COLO668 (cell line): ENCODE data around the gene TKTL1.
"Not testable (repeated sequence)": the region's sequence is repeated elsewhere in the genome, so short reads cannot be mapped to it uniquely, and the experiment has no call there.

Source experiments
- DNase-seq: peaks from one replicate; lab custom pipeline; 2025; ENCODE audit not compliant: unreplicated experiment; lab: John Stamatoyannopoulos, UW

TKTL1 gene

GRCh38 chrX:154341399-154342298 lies 46.1 kb downstream of the TKTL1 start:
- not testable (repeated sequence) for DNase-seq

DNA sequence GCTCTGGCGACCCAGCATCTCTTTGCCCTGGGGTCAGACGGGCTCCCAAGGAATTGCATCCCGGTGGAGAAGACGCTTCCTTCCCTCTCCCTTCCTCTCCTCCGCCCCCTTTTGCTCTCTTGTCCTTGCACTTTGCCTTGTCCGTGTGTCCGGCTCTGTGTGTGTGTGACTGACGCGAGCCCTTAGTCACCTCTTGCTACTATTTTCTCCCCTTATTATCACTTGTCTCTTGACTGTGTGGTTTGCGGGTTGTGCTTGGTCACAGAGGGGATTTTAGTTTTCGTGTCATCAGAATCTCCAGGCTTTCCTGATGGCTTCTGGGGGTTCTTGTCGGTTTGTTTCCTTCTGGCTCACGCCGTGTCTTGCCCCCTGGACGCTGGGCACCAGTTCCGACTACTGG lies 47.5 kb downstream of the TKTL1 start:
- not testable (repeated sequence) for DNase-seq

GRCh38 chrX:154343620-154344019 lies 48.0 kb downstream of the TKTL1 start:
- not testable (repeated sequence) for DNase-seq

DNA sequence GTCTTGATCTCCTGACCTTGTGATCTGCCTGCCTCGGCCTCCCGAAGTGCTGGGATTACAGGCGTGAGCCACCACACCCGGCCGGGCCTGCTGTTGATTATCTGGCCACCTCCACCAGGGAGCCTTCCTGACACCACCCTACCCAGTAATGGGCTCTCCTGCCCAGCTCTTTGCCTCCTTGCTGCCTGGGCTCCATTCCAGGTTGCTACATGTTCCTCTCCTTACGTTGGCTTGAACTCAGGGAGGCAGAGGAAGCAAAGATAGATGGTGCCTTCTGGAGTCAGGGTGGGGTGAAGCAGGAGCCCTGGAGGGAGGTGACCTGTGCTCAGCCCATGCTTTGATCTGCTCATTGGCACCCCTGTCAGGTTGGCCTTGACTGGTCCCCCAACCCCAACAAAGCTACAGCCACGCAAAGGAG lies 52.5 kb downstream of the TKTL1 start:
- DNase-seq, result no peak

DNA sequence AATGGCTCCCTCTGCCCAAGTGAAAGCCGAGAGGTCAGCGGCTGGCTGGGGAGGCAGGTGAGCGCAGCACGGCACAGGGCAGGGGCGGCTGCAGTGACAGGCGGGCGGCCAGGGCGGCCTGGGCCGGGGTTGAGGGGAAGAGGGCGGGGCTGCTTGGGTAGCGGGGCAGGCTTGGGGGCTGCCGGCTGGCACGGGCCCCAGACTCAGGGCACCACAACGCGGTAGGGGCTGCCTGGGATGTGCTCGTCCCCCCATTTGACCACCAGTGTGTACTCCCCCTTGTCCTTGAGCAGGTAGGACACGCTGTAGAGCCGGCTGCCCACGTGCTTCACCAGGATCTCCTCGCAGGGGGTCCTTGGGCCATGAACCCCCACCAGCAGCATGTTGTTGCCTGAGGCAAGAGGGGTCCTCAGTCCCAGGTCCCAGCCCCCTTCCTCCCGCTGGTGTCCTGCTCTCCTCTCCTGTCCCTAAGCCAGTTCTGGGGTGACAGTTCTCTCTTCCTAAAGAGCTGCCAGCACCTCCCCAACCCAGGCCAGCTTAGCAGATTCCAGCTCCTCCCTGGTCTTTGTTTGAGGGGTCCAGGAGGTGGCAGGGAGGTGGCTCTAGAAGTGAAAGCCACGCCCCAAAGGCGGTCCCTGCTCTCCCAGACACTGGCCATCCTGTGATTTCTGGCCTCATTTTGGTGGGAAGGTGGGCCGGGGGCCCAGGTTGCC lies 53.2 kb downstream of the TKTL1 start:
- DNase-seq, result no peak

DNA sequence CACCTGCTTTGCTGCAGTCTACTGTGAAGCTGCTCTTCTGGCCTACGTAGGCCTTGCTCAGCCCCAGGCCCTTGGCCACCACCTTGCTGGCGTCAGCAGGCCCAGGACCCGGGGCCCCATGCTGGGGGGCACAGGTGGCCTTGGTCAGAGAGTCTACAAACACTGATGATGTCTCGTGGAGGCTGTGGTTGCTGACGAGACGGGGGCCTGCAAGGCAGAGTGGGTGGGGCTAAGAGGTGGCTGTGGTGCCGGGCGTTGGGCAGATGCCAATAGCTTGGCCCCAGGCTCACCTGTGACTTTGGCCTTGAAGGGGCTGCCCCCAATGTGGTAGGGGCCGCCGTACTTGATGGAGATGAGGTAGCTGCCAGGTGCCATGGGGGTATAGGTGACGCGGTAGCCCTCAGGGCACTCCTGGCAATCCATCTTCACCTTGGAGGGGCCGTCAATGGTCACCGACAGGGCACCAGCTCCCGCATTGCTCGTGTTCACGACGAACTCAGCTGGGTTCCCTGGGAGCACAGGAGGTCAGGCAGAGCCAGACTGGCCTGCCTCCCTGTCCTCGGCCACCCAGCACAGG lies 53.9 kb downstream of the TKTL1 start:
- DNase-seq, result no peak

DNA sequence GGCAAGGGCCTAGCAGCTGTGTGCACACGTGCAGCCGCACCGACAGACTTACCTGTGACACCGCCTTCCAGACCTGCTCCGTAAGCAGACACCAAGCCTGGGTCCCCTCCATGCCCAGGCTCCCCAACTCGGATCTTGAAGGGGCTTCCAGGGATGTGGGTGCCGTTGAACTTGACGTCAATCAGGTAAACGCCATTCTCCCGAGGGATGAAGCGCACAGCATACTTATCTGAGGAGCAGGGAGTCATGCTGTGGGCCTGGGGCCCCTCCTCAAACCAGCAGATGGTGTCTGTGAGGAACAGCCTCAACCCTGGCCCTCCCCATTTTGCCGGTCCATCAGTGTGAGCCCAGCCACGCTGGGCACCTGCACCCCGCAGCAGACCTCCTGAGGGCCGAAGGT lies 54.4 kb downstream of the TKTL1 start:
- no peak for DNase-seq

GRCh38 chrX:154350429-154351182 lies 55.0 kb downstream of the TKTL1 start:
- DNase-seq, result no peak

GRCh38 chrX:154351183-154352011 lies 55.8 kb downstream of the TKTL1 start:
- DNase-seq, result no peak

DNA sequence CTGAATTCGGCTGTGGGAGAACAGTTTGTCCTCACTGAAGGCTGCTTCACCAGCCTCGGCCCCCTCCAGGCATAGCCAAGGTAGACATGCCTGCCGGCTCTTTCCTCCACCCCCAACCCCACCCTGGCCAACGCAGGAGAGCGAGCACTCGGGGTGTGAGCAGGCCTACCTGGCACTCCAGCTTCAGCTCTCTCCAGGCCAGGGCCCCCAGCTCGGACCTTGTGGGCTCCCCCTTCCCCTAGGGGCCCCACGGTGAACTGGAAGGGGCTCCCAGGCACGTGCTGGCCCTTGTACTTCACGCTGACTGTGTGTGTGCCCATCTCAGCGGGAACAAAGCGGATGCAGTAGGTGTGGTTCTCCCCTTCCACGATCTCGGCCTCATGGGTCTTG lies 56.4 kb downstream of the TKTL1 start:
- DNase-seq, result no peak

- no peak for DNase-seq
Observed at GRCh38 chrX:154352466-154352865, 56.9 kb downstream of the TKTL1 start.

GRCh38 chrX:154353172-154353843 lies 57.7 kb downstream of the TKTL1 start:
- no peak for DNase-seq

DNA sequence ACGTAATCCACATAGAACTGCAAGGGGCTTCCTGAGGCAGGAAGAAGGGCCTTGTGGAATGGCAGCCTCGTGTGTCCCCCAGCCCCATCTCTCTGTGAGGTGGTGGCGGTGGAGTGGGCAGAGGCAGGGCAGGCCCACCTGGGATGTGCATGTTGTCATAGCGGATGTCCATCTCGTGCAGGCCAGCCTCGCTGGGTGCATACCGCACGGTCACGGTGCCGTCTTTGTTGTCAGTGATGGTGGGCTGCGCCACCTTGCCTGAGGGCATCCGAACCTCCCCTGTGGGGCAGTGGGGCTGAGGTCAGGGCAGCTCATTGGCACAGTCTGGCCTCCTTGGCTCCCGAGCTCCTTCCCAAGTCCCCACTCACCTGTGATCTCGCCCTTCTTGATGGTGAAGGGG lies 58.4 kb downstream of the TKTL1 start:
- no peak for DNase-seq

GRCh38 chrX:154354516-154354915 lies 58.9 kb downstream of the TKTL1 start:
- DNase-seq, result no peak

- DNase-seq, result no peak
Observed at GRCh38 chrX:154355094-154355775, 59.6 kb downstream of the TKTL1 start.

- DNase-seq, result no peak
Observed at GRCh38 chrX:154355776-154356140, 60.2 kb downstream of the TKTL1 start.

- no peak for DNase-seq
Observed at GRCh38 chrX:154356596-154356995, 61.0 kb downstream of the TKTL1 start.

- no peak for DNase-seq
Observed at GRCh38 chrX:154357205-154357604, 61.6 kb downstream of the TKTL1 start.

DNA sequence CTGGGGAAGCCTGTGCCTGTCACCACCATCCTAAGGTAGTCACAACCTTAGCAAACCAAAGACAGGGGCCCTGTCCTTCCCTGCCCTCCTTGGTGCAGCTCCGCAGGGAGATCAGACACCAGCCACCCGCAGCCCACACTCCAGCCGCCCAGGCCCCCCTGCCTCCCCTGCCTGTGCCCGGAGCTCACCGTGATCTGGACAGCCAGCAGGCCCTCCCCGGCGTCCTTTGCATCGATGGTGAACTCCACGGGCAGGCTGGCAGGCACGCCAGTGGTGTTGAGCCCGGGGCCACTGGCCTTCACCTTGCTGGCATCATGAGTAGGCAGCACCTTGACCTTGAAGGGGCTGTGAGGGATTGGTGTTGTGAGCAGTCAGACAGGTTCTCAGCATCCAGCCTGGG lies 62.4 kb downstream of the TKTL1 start:
- DNase-seq, result no peak
